Stimulated activated CD4-positive, alpha-beta T cell treated with anti-CD3 and anti-CD28 coated beads, Interleukin-15, amount 100 ng/mL, for 48 hours (primary cell): ENCODE measurements around the gene VPS33A.
"Not testable (repeated sequence)": the region's sequence is repeated elsewhere in the genome, so short reads cannot be mapped to it uniquely, and the experiment has no call there.

ENCODE experiments used
- DNase-seq, 2 donors: peaks; one replicate each; pipeline ENCODE4 v3.0.0-alpha.2; 2020; ENCODE audit warnings: low read depth in 2 of 2

VPS33A gene

GRCh38 chr12:122204167-122205052 lies 61.9 kb downstream of the VPS33A start:
- DNase-seq, result no peak

GRCh38 chr12:122203301-122204166 lies 62.8 kb downstream of the VPS33A start, which contains the start of gene B3GNT4:
Gene B3GNT4, plus strand, starts transcription at chr12:122203709. Its CDS starts 910 bp downstream, at chr12:122204619.
- peak in 1 of 2 donors; percentile 66 for DNase-seq

GRCh38 chr12:122202811-122203210 lies 63.5 kb downstream of the VPS33A start:
- not testable (repeated sequence) for DNase-seq

GRCh38 chr12:122202017-122202416 lies 64.3 kb downstream of the VPS33A start:
- no peak for DNase-seq

GRCh38 chr12:122201381-122201780 lies 64.9 kb downstream of the VPS33A start:
- no peak for DNase-seq

- DNase-seq, result no peak
Observed at GRCh38 chr12:122200541-122201175, 65.6 kb downstream of the VPS33A start.

- DNase-seq, result no peak
Observed at GRCh38 chr12:122199484-122200355, 66.6 kb downstream of the VPS33A start.

- DNase-seq, result no peak
Observed at GRCh38 chr12:122197612-122197966, 68.7 kb downstream of the VPS33A start.

GRCh38 chr12:122195405-122195804 lies 70.9 kb downstream of the VPS33A start:
- DNase-seq, result no peak

GRCh38 chr12:122194804-122195203 lies 71.5 kb downstream of the VPS33A start:
- no peak for DNase-seq

- DNase-seq, result no peak
Observed at GRCh38 chr12:122192441-122192840, 73.9 kb downstream of the VPS33A start.

- peak; percentile 55 to 71 for DNase-seq
Observed at GRCh38 chr12:122190842-122191668, 75.2 kb downstream of the VPS33A start.

- DNase-seq, result no peak
Observed at GRCh38 chr12:122189626-122190475, 76.4 kb downstream of the VPS33A start.

- no peak for DNase-seq
Observed at GRCh38 chr12:122187466-122187865, 78.8 kb downstream of the VPS33A start.

- DNase-seq, result no peak
Observed at GRCh38 chr12:122185494-122186082, 80.7 kb downstream of the VPS33A start.

- no peak for DNase-seq
Observed at GRCh38 chr12:122185079-122185478, 81.2 kb downstream of the VPS33A start.

GRCh38 chr12:122184517-122184916 lies 81.8 kb downstream of the VPS33A start:
- no peak for DNase-seq

- DNase-seq, result no peak
Observed at GRCh38 chr12:122183588-122183940, 82.7 kb downstream of the VPS33A start.
